AG08396 (cell line): Measurements from ENCODE around the gene ZYX.
A peak's percentile ranks its signal among the peaks of the same experiment; 100 is the strongest.
"Not testable (repeated sequence)": the region's sequence is repeated elsewhere in the genome, so short reads cannot be mapped to it uniquely, and the experiment has no call there.

Experiments used
- DNase-seq: peaks from one replicate; pipeline ENCODE4 v3.0.0; 2012; ENCODE audit warnings: low spot score, mixed read lengths

The ZYX gene

GRCh38 chr7:143396625-143397556, 15.7 kb downstream of the ZYX start:
- peak; percentile 87 for DNase-seq

- DNase-seq = no peak
Observed at GRCh38 chr7:143397710-143398530, 16.8 kb downstream of the ZYX start.

- no peak for DNase-seq
Observed at GRCh38 chr7:143398616-143399015, 17.5 kb downstream of the ZYX start.

GRCh38 chr7:143399151-143399550, 18.0 kb downstream of the ZYX start:
- no peak for DNase-seq

- no peak for DNase-seq
Observed at GRCh38 chr7:143399642-143400041, 18.5 kb downstream of the ZYX start.

GRCh38 chr7:143401265-143401664, 20.1 kb downstream of the ZYX start:
- no peak for DNase-seq

GRCh38 chr7:143402233-143402632, 21.1 kb downstream of the ZYX start:
- not testable (repeated sequence) for DNase-seq

GRCh38 chr7:143405173-143406001, 24.2 kb downstream of the ZYX start:
- DNase-seq = no peak

- no peak for DNase-seq
Observed at GRCh38 chr7:143406002-143406357, 24.8 kb downstream of the ZYX start.

GRCh38 chr7:143407287-143408251, 26.4 kb downstream of the ZYX start:
- no peak for DNase-seq

- no peak for DNase-seq
Observed at GRCh38 chr7:143408252-143408685, 27.1 kb downstream of the ZYX start.

- DNase-seq = no peak
Observed at GRCh38 chr7:143408686-143409561, 27.8 kb downstream of the ZYX start, which contains the start of gene EPHA1. EPHA1 (minus strand) TSS chr7:143408856; CDS start chr7:143408805, 51 bp downstream.

GRCh38 chr7:143410521-143411004, 29.4 kb downstream of the ZYX start:
- DNase-seq = no peak

GRCh38 chr7:143411976-143412708, 31.0 kb downstream of the ZYX start:
- DNase-seq = peak; percentile 1

- DNase-seq = no peak
Observed at GRCh38 chr7:143413123-143413522, 32.0 kb downstream of the ZYX start.

- DNase-seq = not testable (repeated sequence)
Observed at GRCh38 chr7:143415209-143415608, 34.1 kb downstream of the ZYX start.

GRCh38 chr7:143415742-143416397, 34.7 kb downstream of the ZYX start:
- no peak for DNase-seq

- DNase-seq = peak; percentile 73
Observed at GRCh38 chr7:143416565-143417149, 35.5 kb downstream of the ZYX start.
